ENCODE measurements around the gene SCAPER. TPM values are rescaled to one million over a fixed set of nuclear protein-coding genes. Genes with fewer than 3 reads are reported as not detected.
"Not testable (repeated sequence)": the region's sequence is repeated elsewhere in the genome, so short reads cannot be mapped to it uniquely, and the experiment has no call there.

The SCAPER gene
- total and polyA plus RNA-seq, 2 of the 4 experiments (the other 2 are of a cell fraction), result 2.9 to 9.7 TPM

- dilution Hi-C loops (cut with HindIII; ENCODE audit: low sequenced_read_pairs, unreplicated experiment), result not testable (repeated sequence)
Measured at GRCh38 chr15:76704032-76704431, 201.1 kb downstream of the SCAPER start.

More at GRCh38 chr15:76704032-76704431, 201.1 kb downstream of the SCAPER start:
- H3K4me1 ChIP-seq (ENCODE audit: control insufficient read depth, insufficient read depth, low read length); H3K23ac ChIP-seq (ENCODE audit: low read depth, low read length); H3K27me3 ChIP-seq (ENCODE audit: control insufficient read depth, insufficient read depth, low read length); H3K27ac ChIP-seq (ENCODE audit: insufficient read depth, low read length); intact Hi-C loops (cut with micrococcal nuclease); CTCF ChIA-PET; BruUV-seq (replicated peaks); H3K14ac ChIP-seq (replicated peaks; ENCODE audit: low read depth, low read length); ATAC-seq (ENCODE audit: low read depth); H3K4me3 ChIP-seq (ENCODE audit: insufficient read depth, low read depth, low read length); H2BK120ac ChIP-seq (ENCODE audit: low read depth, low read length); H2BK15ac ChIP-seq (ENCODE audit: low read depth, low read length); H2BK5ac ChIP-seq (ENCODE audit: low read depth, low read length, poor library complexity, severe bottlenecking); DNase-seq; POLR2A ChIA-PET (ENCODE audit: unreplicated experiment); H2AK9ac ChIP-seq (replicated peaks; ENCODE audit: low read depth, low read length, poor library complexity); H3K9me3 ChIP-seq (ENCODE audit: control insufficient read depth, insufficient read depth, low read length); H3K36me3 ChIP-seq (ENCODE audit: control insufficient read depth, insufficient read depth, low read length); in situ Hi-C loops (cut with MboI; ENCODE audit: low sequenced_read_pairs); H3K18ac ChIP-seq (ENCODE audit: low read depth, low read length); H4K20me1 ChIP-seq (ENCODE audit: insufficient read depth, low read length); H4K5ac ChIP-seq (ENCODE audit: low read depth, low read length); H4K91ac ChIP-seq (ENCODE audit: insufficient read depth, low read depth, low read length); H2AFZ ChIP-seq (replicated peaks; ENCODE audit: low read length, poor library complexity); H3K4me2 ChIP-seq (ENCODE audit: low read depth, low read length); H3K79me1 ChIP-seq (ENCODE audit: low read depth in 1 of 2, low read length in 2 of 2); H3K4ac ChIP-seq (ENCODE audit: low read depth, low read length); H4K8ac ChIP-seq (ENCODE audit: low read depth in 2 of 2, low read length in 2 of 2); H3K56ac ChIP-seq (ENCODE audit: extremely low read depth, insufficient read depth, low read length); H3K9me1 ChIP-seq (ENCODE audit: insufficient read depth, low read length); H2AK5ac ChIP-seq (ENCODE audit: low read depth, low read length); H2BK20ac ChIP-seq (ENCODE audit: low read depth, low read length); H3K9ac ChIP-seq (ENCODE audit: low read depth, low read length): not testable (repeated sequence)
- no CpG with 5 or more reads among the region's 1 CpG for WGBS, 2 experiments (ENCODE audit: extremely low coverage in 2 of 2, insufficient read length in 1 of 2)
